ENCODE data around the gene CTCFL.

GRCh38 chr20:57570145-57570850 is 45.4 kb upstream of the CTCFL start:
- TF ChIP-seq CTCF (conservative IDR thresholded peaks at IDR 0.05) (no peak), EZH2 (IDR thresholded peaks at IDR 0.05; ENCODE audit: low read depth) (no peak)
